Measurements from ENCODE around the gene CACFD1.

The CACFD1 gene

DNA sequence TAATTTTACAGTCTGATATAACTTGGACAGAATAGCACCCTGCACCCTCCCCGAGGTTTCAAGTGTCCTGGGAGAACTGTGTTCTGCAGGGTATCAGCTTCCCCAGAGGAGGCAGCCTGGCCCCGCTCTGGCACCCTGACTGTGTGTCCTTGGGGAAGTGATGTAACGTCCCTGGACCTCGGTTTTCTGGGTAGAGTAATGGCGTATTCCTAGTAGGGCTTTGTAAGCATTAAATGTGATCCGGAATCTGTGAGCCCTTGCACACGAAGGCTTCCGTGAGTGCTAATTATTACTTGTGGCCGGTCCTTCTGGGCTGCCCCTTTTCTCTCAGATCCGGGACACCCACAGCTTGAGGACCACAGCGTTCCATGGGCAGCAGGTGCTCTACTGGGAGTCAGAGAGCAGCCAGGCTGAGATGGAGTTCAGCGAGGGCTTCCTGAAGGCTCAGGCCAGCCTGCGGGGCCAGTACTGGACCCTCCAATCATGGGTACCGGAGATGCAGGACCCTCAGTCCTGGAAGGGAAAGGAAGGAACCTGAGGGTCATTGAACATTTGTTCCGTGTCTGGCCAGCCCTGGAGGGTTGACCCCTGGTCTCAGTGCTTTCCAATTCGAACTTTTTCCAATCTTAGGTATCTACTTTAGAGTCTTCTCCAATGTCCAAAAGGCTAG, 1.0 kb upstream of the CACFD1 start (continued):
- TF ChIP-seq POU6F1 (CRISPR knock-in tag; IDR thresholded peaks at IDR 0.05; ENCODE audit: borderline replicate concordance, low read depth) (no peak), RARB (CRISPR knock-in tag; IDR thresholded peaks at IDR 0.05) (no peak)

- ATAC-seq: no peak; the same call in 2 of the 3 replicates
- no peak for TF ChIP-seq CREB5 (CRISPR knock-in tag; IDR thresholded peaks at IDR 0.05; ENCODE audit: low read depth)
- TF ChIP-seq POU6F1 (CRISPR knock-in tag; IDR thresholded peaks at IDR 0.05; ENCODE audit: borderline replicate concordance, low read depth): no peak
- no peak for TF ChIP-seq ARNTL (CRISPR knock-in tag; IDR thresholded peaks at IDR 0.05; ENCODE audit: borderline replicate concordance, low read depth)
- no peak for TF ChIP-seq PPARA (CRISPR knock-in tag; IDR thresholded peaks at IDR 0.05; ENCODE audit: borderline replicate concordance)
- no peak for TF ChIP-seq ZFP3 (CRISPR knock-in tag; IDR thresholded peaks at IDR 0.05)
- no peak for TF ChIP-seq TCF4 (CRISPR knock-in tag; IDR thresholded peaks at IDR 0.05; ENCODE audit: borderline replicate concordance)
- no peak for TF ChIP-seq BACH2 (CRISPR knock-in tag; IDR thresholded peaks at IDR 0.05; ENCODE audit: borderline replicate concordance)
- no peak for TF ChIP-seq ZFP30 (CRISPR knock-in tag; IDR thresholded peaks at IDR 0.05)
- TF ChIP-seq ZNF565 (CRISPR knock-in tag; conservative IDR thresholded peaks at IDR 0.05; ENCODE audit: low read depth): no peak
- TF ChIP-seq CSRNP3 (CRISPR knock-in tag; IDR thresholded peaks at IDR 0.05): no peak
- no peak for TF ChIP-seq GLIS3 (CRISPR knock-in tag; IDR thresholded peaks at IDR 0.05)
- no peak for TF ChIP-seq CSDC2 (CRISPR knock-in tag; IDR thresholded peaks at IDR 0.05)
Observed at GRCh38 chr9:133460405-133461175, 812 bp downstream of the CACFD1 start.

DNA sequence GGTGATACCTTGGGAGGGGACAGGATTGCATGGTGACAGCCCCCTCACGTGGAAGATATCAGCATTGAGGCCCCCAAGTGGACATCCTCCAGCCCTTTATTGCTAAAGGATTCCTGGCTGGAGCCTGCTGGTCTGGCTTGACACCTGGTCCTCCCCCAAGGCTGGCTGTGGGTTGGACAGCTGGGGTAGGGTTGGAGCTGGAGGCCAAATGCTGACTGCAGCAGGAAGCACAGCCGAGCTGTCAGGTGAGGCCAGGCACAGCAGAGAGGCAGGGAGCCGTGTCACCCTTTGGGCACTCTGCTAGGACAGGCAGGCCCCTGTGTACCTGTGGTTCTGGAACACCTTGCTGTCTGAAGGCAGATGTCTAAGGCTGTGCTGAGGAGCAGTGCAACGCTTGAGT, 2.2 kb downstream of the CACFD1 start:
- no peak for ATAC-seq
- TF ChIP-seq CREB5 (CRISPR knock-in tag; IDR thresholded peaks at IDR 0.05; ENCODE audit: low read depth) (no peak), BACH2 (CRISPR knock-in tag; IDR thresholded peaks at IDR 0.05; ENCODE audit: borderline replicate concordance) (no peak), ZNF70 (CRISPR knock-in tag; IDR thresholded peaks at IDR 0.05) (no peak)

- no peak for ATAC-seq
- no peak for TF ChIP-seq ISL1 (CRISPR knock-in tag; IDR thresholded peaks at IDR 0.05)
- no peak for TF ChIP-seq ZNF70 (CRISPR knock-in tag; IDR thresholded peaks at IDR 0.05)
- TF ChIP-seq PATZ1 (CRISPR knock-in tag; IDR thresholded peaks at IDR 0.05; ENCODE audit: borderline replicate concordance): no peak
- TF ChIP-seq ZFP30 (CRISPR knock-in tag; IDR thresholded peaks at IDR 0.05): no peak
- TF ChIP-seq POU6F1 (CRISPR knock-in tag; IDR thresholded peaks at IDR 0.05; ENCODE audit: borderline replicate concordance, low read depth): no peak
- no peak for TF ChIP-seq PPARA (CRISPR knock-in tag; IDR thresholded peaks at IDR 0.05; ENCODE audit: borderline replicate concordance)
- no peak for TF ChIP-seq TOX (CRISPR knock-in tag; IDR thresholded peaks at IDR 0.05; ENCODE audit: borderline replicate concordance)
- TF ChIP-seq ARNTL (CRISPR knock-in tag; IDR thresholded peaks at IDR 0.05; ENCODE audit: borderline replicate concordance, low read depth): no peak
- TF ChIP-seq ESRRG (CRISPR knock-in tag; IDR thresholded peaks at IDR 0.05): no peak
Observed at GRCh38 chr9:133463234-133463863, 3.6 kb downstream of the CACFD1 start.

Measured in SK-N-SH treated with all-trans-retinoic acid at 6 μM for 48 hours (cell line).